Measurements from ENCODE around the gene CACNA1C. TPM values are rescaled to one million over a fixed set of nuclear protein-coding genes. Genes with fewer than 3 reads are reported as not detected.

Gene CACNA1C
- total and polyA plus RNA-seq, 2 of the 4 experiments (the other 2 are of a cell fraction) = 1.6 to 2.6 TPM

GRCh38 chr12:2555487-2556082 lies 502.8 kb downstream of the CACNA1C start:
- no TSS peak for BruUV-seq (replicated peaks)
- H3K4me3 ChIP-seq (ENCODE audit: insufficient read depth, low read depth, low read length) = no peak overlapping the region
- no peaks in the 10 kb centered on the region for H3K9me1 ChIP-seq (ENCODE audit: insufficient read depth, low read length)
- no peak overlapping the region for H2AFZ ChIP-seq (replicated peaks; ENCODE audit: low read length, poor library complexity)
- H3K4me2 ChIP-seq (ENCODE audit: low read depth, low read length) = no peak overlapping the region
- no peak overlapping the region for H3K56ac ChIP-seq (ENCODE audit: extremely low read depth, insufficient read depth, low read length)
- H3K23ac ChIP-seq (ENCODE audit: low read depth, low read length) = no peak overlapping the region
- no peak overlapping the region for H2BK5ac ChIP-seq (ENCODE audit: low read depth, low read length, poor library complexity, severe bottlenecking)
- H2BK120ac ChIP-seq (ENCODE audit: low read depth, low read length) = no peak overlapping the region
- no peak overlapping the region for H4K91ac ChIP-seq (ENCODE audit: insufficient read depth, low read depth, low read length)
- 91% methylated on average over 11 of the region's 19 CpGs; no CpG with 5 or more reads in 1 of the 2 experiments for WGBS, 2 experiments (ENCODE audit: extremely low coverage in 2 of 2, insufficient read length in 1 of 2)
- no peak overlapping the region for H3K14ac ChIP-seq (replicated peaks; ENCODE audit: low read depth, low read length)
- no peak overlapping the region for H2AK5ac ChIP-seq (ENCODE audit: low read depth, low read length)
- H4K20me1 ChIP-seq (ENCODE audit: insufficient read depth, low read length) = no peaks in the 10 kb centered on the region
- no peak overlapping the region for H2BK20ac ChIP-seq (ENCODE audit: low read depth, low read length)
- no peak for DNase-seq
- ChIA-PET POLR2A (ENCODE audit: unreplicated experiment) (no interaction called here), CTCF (no interaction called here)
- H3K27ac ChIP-seq (ENCODE audit: insufficient read depth, low read length) = no peak overlapping the region
- in situ Hi-C loops (cut with MboI; ENCODE audit: low sequenced_read_pairs) = no loop called here
- no peak overlapping the region for H3K9ac ChIP-seq (ENCODE audit: low read depth, low read length)
- no peak overlapping the region for H4K8ac ChIP-seq (ENCODE audit: low read depth in 2 of 2, low read length in 2 of 2)
- peaks cover 23% of the 10 kb centered on the region for H3K36me3 ChIP-seq (ENCODE audit: control insufficient read depth, insufficient read depth, low read length)
- intact Hi-C loops (cut with micrococcal nuclease) = no loop called here
- no peak overlapping the region for H2AK9ac ChIP-seq (replicated peaks; ENCODE audit: low read depth, low read length, poor library complexity)
- TF ChIP-seq RFX5 (IDR thresholded peaks at IDR 0.05; ENCODE audit: low read depth, low read length) = no peak
- no peak for TF ChIP-seq SMC3 (IDR thresholded peaks at IDR 0.05; ENCODE audit: low read depth, low read length)
- no peak for TF ChIP-seq MXI1 (IDR thresholded peaks at IDR 0.05; ENCODE audit: borderline replicate concordance, low read depth, low read length)
- TF ChIP-seq MAZ (IDR thresholded peaks at IDR 0.05; ENCODE audit: borderline replicate concordance, low read depth, low read length) = no peak
- TF ChIP-seq CTCF (conservative IDR thresholded peaks at IDR 0.05; ENCODE audit: low read depth, low read length) = no peak
- TF ChIP-seq RCOR1 (IDR thresholded peaks at IDR 0.05; ENCODE audit: insufficient replicate concordance, low read length) = no peak
- no peak for TF ChIP-seq MAFK (IDR thresholded peaks at IDR 0.05; ENCODE audit: low read depth, low read length)
- no peak for TF ChIP-seq BHLHE40 (IDR thresholded peaks at IDR 0.05; ENCODE audit: low read depth, low read length)
- no peak for TF ChIP-seq POLR2A (IDR thresholded peaks at IDR 0.05; ENCODE audit: low read depth, low read length)
- TF ChIP-seq NFE2L2 (IDR thresholded peaks at IDR 0.05; ENCODE audit: low read depth, low read length) = no peak
- no peak for TF ChIP-seq FOS (IDR thresholded peaks at IDR 0.05; ENCODE audit: low read depth, low read length)
- TF ChIP-seq ELK1 (IDR thresholded peaks at IDR 0.05; ENCODE audit: borderline replicate concordance, low read depth, low read length) = no peak
- no peak for TF ChIP-seq CEBPB (IDR thresholded peaks at IDR 0.05; ENCODE audit: low read depth, low read length)
- TF ChIP-seq RAD21 (IDR thresholded peaks at IDR 0.05; ENCODE audit: low read length) = no peak
- TF ChIP-seq CHD1 (IDR thresholded peaks at IDR 0.05; ENCODE audit: low read depth, low read length) = no peak
- no peak for TF ChIP-seq USF2 (IDR thresholded peaks at IDR 0.05; ENCODE audit: low read depth, low read length)
- H3K27me3 ChIP-seq (ENCODE audit: control insufficient read depth, insufficient read depth, low read length) = no peaks in the 10 kb centered on the region
- no peak overlapping the region for H4K5ac ChIP-seq (ENCODE audit: low read depth, low read length)
- dilution Hi-C loops (cut with HindIII; ENCODE audit: low sequenced_read_pairs, unreplicated experiment) = no loop called here
- no peaks in the 10 kb centered on the region; the same call in 1 of the 2 replicates for H3K4me1 ChIP-seq (ENCODE audit: control insufficient read depth, insufficient read depth, low read length)
- no peaks in the 10 kb centered on the region for H3K79me1 ChIP-seq (ENCODE audit: low read depth in 1 of 2, low read length in 2 of 2)
- no peaks in the 10 kb centered on the region for H3K9me3 ChIP-seq (ENCODE audit: control insufficient read depth, insufficient read depth, low read length)
- no peak overlapping the region for H2BK15ac ChIP-seq (ENCODE audit: low read depth, low read length)
- H3K18ac ChIP-seq (ENCODE audit: low read depth, low read length) = no peak overlapping the region
- ATAC-seq (ENCODE audit: low read depth) = no peak
- no peak overlapping the region for H3K4ac ChIP-seq (ENCODE audit: low read depth, low read length)

All from IMR-90 (cell line).